GM21526 (cell line): Measurements from ENCODE around the gene C6orf15.

Source experiments
- ATAC-seq: cut with Tn5 transposase; IDR thresholded peaks from one replicate; pipeline ENCODE4 v1.9.1; 2021; ENCODE audit warnings: moderate library complexity; ENCODE audit not compliant: unreplicated experiment, low FRiP score

Gene C6orf15

GRCh38 chr6:31131595-31131994 lies 19.2 kb upstream of the C6orf15 start:
- ATAC-seq, result no peak

GRCh38 chr6:31130751-31131150 lies 18.4 kb upstream of the C6orf15 start:
- no peak for ATAC-seq

GRCh38 chr6:31129130-31129529 lies 16.8 kb upstream of the C6orf15 start:
- no peak for ATAC-seq

- no peak for ATAC-seq
Observed at GRCh38 chr6:31128093-31128676, 15.8 kb upstream of the C6orf15 start.

- no peak for ATAC-seq
Observed at GRCh38 chr6:31126396-31127175, 14.2 kb upstream of the C6orf15 start.

- ATAC-seq, result no peak
Observed at GRCh38 chr6:31125586-31126363, 13.4 kb upstream of the C6orf15 start.

- ATAC-seq, result no peak
Observed at GRCh38 chr6:31125162-31125561, 12.8 kb upstream of the C6orf15 start.

GRCh38 chr6:31122791-31123706 lies 10.7 kb upstream of the C6orf15 start:
- ATAC-seq, result no peak

- no peak for ATAC-seq
Observed at GRCh38 chr6:31121131-31121790, 8.9 kb upstream of the C6orf15 start.

GRCh38 chr6:31120151-31120915 lies 8.0 kb upstream of the C6orf15 start, which contains the start of gene CDSN:
CDSN (minus strand) TSS chr6:31120446; CDS start chr6:31120419, 27 bp downstream.
- ATAC-seq, result no peak

- ATAC-seq, result no peak
Observed at GRCh38 chr6:31118178-31118577, 5.8 kb upstream of the C6orf15 start.

GRCh38 chr6:31116661-31117385 lies 4.4 kb upstream of the C6orf15 start:
- ATAC-seq, result no peak

GRCh38 chr6:31115941-31116560 lies 3.7 kb upstream of the C6orf15 start:
- no peak for ATAC-seq

- ATAC-seq, result no peak
Observed at GRCh38 chr6:31114970-31115849, 2.8 kb upstream of the C6orf15 start.

- ATAC-seq, result no peak
Observed at GRCh38 chr6:31114541-31114878, 2.1 kb upstream of the C6orf15 start, which contains the start of gene PSORS1C1. PSORS1C1 (plus strand) TSS chr6:31114800; CDS start chr6:31129633, 14,833 bp downstream.

- ATAC-seq, result no peak
Observed at GRCh38 chr6:31113861-31114540, 1.6 kb upstream of the C6orf15 start.
